IPS-NIHi11 (cell line): ENCODE data around the gene PXDN.

Source experiments
- DNase-seq: peaks from one replicate; pipeline ENCODE4 v3.0.0; 2012; ENCODE audit warnings: mixed read lengths, low spot score

PXDN gene

GRCh38 chr2:1648241-1649102 lies 95.8 kb downstream of the PXDN start:
- no peak for DNase-seq

- DNase-seq, result no peak
Measured at GRCh38 chr2:1647417-1648240, 96.7 kb downstream of the PXDN start.

GRCh38 chr2:1645761-1646476 lies 98.4 kb downstream of the PXDN start:
- DNase-seq, result peak; percentile 54

GRCh38 chr2:1644427-1644826 lies 99.9 kb downstream of the PXDN start:
- no peak for DNase-seq

- DNase-seq, result no peak
Measured at GRCh38 chr2:1642993-1643619, 101.2 kb downstream of the PXDN start.

- DNase-seq, result no peak
Measured at GRCh38 chr2:1642066-1642861, 102.1 kb downstream of the PXDN start.

GRCh38 chr2:1641523-1641922 lies 102.8 kb downstream of the PXDN start:
- DNase-seq, result peak; percentile 58

- DNase-seq, result no peak
Measured at GRCh38 chr2:1640301-1641135, 103.8 kb downstream of the PXDN start.

GRCh38 chr2:1639086-1639858 lies 105.0 kb downstream of the PXDN start:
- no peak for DNase-seq

- DNase-seq, result no peak
Measured at GRCh38 chr2:1638281-1638860, 105.9 kb downstream of the PXDN start.

- no peak for DNase-seq
Measured at GRCh38 chr2:1636791-1637415, 107.4 kb downstream of the PXDN start.

GRCh38 chr2:1635823-1636222 lies 108.5 kb downstream of the PXDN start:
- DNase-seq, result no peak

- DNase-seq, result no peak
Measured at GRCh38 chr2:1634681-1635341, 109.5 kb downstream of the PXDN start.

- no peak for DNase-seq
Measured at GRCh38 chr2:1633936-1634587, 110.3 kb downstream of the PXDN start.

GRCh38 chr2:1633092-1633671 lies 111.1 kb downstream of the PXDN start:
- no peak for DNase-seq

- no peak for DNase-seq
Measured at GRCh38 chr2:1632510-1632909, 111.8 kb downstream of the PXDN start.

GRCh38 chr2:1632002-1632348 lies 112.3 kb downstream of the PXDN start:
- no peak for DNase-seq
